Loucy (cell line): ENCODE data around the gene CELSR1.

Experiments
- H2AFZ ChIP-seq: fragments of 200-600 bp; sonication (generic); 2 replicates; pipeline ENCODE4 v1.6.0; 2016; ENCODE audit warnings: antibody characterized with exemption, mild to moderate bottlenecking, low read length, moderate library complexity
- H3F3A ChIP-seq: fragments of 200-600 bp; 2 replicates; pipeline ENCODE4 v1.6.0; 2016; ENCODE audit warnings: antibody characterized with exemption, low read depth, mild to moderate bottlenecking
- H3K27me3 ChIP-seq: fragments of 200-600 bp; sonication (generic); 2 replicates; pipeline ENCODE4 v1.6.1; 2014; ENCODE audit warnings: low read length, mild to moderate bottlenecking; ENCODE audit not compliant: insufficient read depth, poor library complexity, severe bottlenecking
- H3K36me3 ChIP-seq: fragments of 200-600 bp; sonication (generic); 2 replicates; pipeline ENCODE4 v1.6.1; 2016; ENCODE audit warnings: low read length; ENCODE audit not compliant: insufficient read depth
- H3K4me1 ChIP-seq: fragments of 200-600 bp; sonication (generic); 2 replicates; pipeline ENCODE4 v1.5.1; 2014; ENCODE audit warnings: low read length, mild to moderate bottlenecking; ENCODE audit not compliant: insufficient read depth, poor library complexity, severe bottlenecking
- H3K4me2 ChIP-seq: fragments of 200-600 bp; sonication (generic); 2 replicates; pipeline ENCODE4 v1.6.0; 2014; ENCODE audit warnings: antibody characterized with exemption, low read length, low read depth, mild to moderate bottlenecking; ENCODE audit not compliant: poor library complexity, severe bottlenecking
- H3K4me3 ChIP-seq: fragments of 200-600 bp; sonication (generic); 2 replicates; pipeline ENCODE4 v1.5.1; 2014; ENCODE audit warnings: low read length, mild to moderate bottlenecking, mixed read lengths; ENCODE audit not compliant: poor library complexity, severe bottlenecking
- H3K79me2 ChIP-seq: fragments of 200-600 bp; sonication (generic); 2 replicates; pipeline ENCODE4 v1.6.1; 2014; ENCODE audit warnings: low read length; ENCODE audit not compliant: insufficient read depth
- H3K9ac ChIP-seq: fragments of 200-600 bp; sonication (generic); 2 replicates; pipeline ENCODE4 v1.6.0; 2014; ENCODE audit warnings: mild to moderate bottlenecking, low read depth, low read length, moderate library complexity; ENCODE audit not compliant: poor library complexity, severe bottlenecking
- H3K9me2 ChIP-seq: fragments of 200-600 bp; sonication (generic); replicated peaks from 2 replicates; pipeline ENCODE4 v1.6.1; 2016; ENCODE audit warnings: low read depth, low read length, mixed read lengths
- H3K9me3 ChIP-seq: fragments of 200-600 bp; sonication (generic); 2 replicates; pipeline ENCODE4 v1.6.1; 2014; ENCODE audit warnings: mild to moderate bottlenecking, antibody characterized with exemption, low read length, low read depth; ENCODE audit not compliant: insufficient read depth
- H4K20me1 ChIP-seq: fragments of 200-600 bp; sonication (generic); 2 replicates; pipeline ENCODE4 v1.6.0; 2014; ENCODE audit warnings: antibody characterized with exemption, low read length, mild to moderate bottlenecking; ENCODE audit not compliant: insufficient read depth, poor library complexity, severe bottlenecking
- CTCF ChIP-seq: fragments of 200-600 bp; sonication (generic); conservative IDR thresholded peaks from 2 replicates; pipeline ENCODE4 v1.5.1; 2014; ENCODE audit warnings: mild to moderate bottlenecking, antibody characterized with exemption, low read length
- EZH2phosphoT487 ChIP-seq: fragments of 200-600 bp; IDR thresholded peaks from 2 replicates; pipeline ENCODE4 v1.6.1; 2018; ENCODE audit warnings: antibody characterized with exemption, mild to moderate bottlenecking, moderate library complexity, borderline replicate concordance

CELSR1 gene

GRCh38 chr22:46373921-46374662 lies 163.3 kb downstream of the CELSR1 start:
- no peak overlapping the region; the same call in 1 of the 2 replicates for H2AFZ ChIP-seq
- H3K9me2 ChIP-seq, result no peaks in the 10 kb centered on the region
- no peaks in the 10 kb centered on the region for H3K79me2 ChIP-seq
- no peaks in the 10 kb centered on the region for H3F3A ChIP-seq
- H3K9me3 ChIP-seq, result peaks cover 2% of the 10 kb centered on the region; the same call in 1 of the 2 replicates
- H3K4me3 ChIP-seq, result peak overlapping the region; percentile 62
- no peaks in the 10 kb centered on the region for H3K27me3 ChIP-seq
- H3K9ac ChIP-seq, result peak overlapping the region; percentile 1
- H4K20me1 ChIP-seq, result no peaks in the 10 kb centered on the region
- peak overlapping the region; percentile 66 for H3K4me2 ChIP-seq
- no peak for TF ChIP-seq EZH2phosphoT487
- TF ChIP-seq CTCF, result no peak
- peaks cover 13% of the 10 kb centered on the region for H3K4me1 ChIP-seq
- no peaks in the 10 kb centered on the region for H3K36me3 ChIP-seq

- no peak overlapping the region for H3K4me3 ChIP-seq
- no peaks in the 10 kb centered on the region for H3K9me2 ChIP-seq
- H3K4me2 ChIP-seq, result no peak overlapping the region
- no peaks in the 10 kb centered on the region for H3K36me3 ChIP-seq
- H3F3A ChIP-seq, result no peaks in the 10 kb centered on the region
- H3K9me3 ChIP-seq, result peaks cover 2% of the 10 kb centered on the region; the same call in 1 of the 2 replicates
- H3K79me2 ChIP-seq, result no peaks in the 10 kb centered on the region
- H3K4me1 ChIP-seq, result peaks cover 13% of the 10 kb centered on the region
- no peak overlapping the region for H2AFZ ChIP-seq
- H3K9ac ChIP-seq, result no peak overlapping the region
- no peaks in the 10 kb centered on the region for H3K27me3 ChIP-seq
- TF ChIP-seq CTCF, result no peak
- no peak for TF ChIP-seq EZH2phosphoT487
- H4K20me1 ChIP-seq, result no peaks in the 10 kb centered on the region
These were observed 164.3 kb downstream of the CELSR1 start for GRCh38 chr22:46373159-46373558.

GRCh38 chr22:46372686-46373085 lies 164.7 kb downstream of the CELSR1 start:
- TF ChIP-seq EZH2phosphoT487 (no peak), CTCF (no peak)
- no peak overlapping the region for H2AFZ ChIP-seq
- H3K4me1 ChIP-seq, result peaks cover 13% of the 10 kb centered on the region
- H3F3A ChIP-seq, result no peaks in the 10 kb centered on the region
- H3K9me2 ChIP-seq, result no peaks in the 10 kb centered on the region
- no peak overlapping the region for H3K4me2 ChIP-seq
- no peaks in the 10 kb centered on the region for H3K36me3 ChIP-seq
- no peaks in the 10 kb centered on the region for H3K27me3 ChIP-seq
- H3K9ac ChIP-seq, result no peak overlapping the region
- H3K9me3 ChIP-seq, result peaks cover 2% of the 10 kb centered on the region; the same call in 1 of the 2 replicates
- no peak overlapping the region for H3K4me3 ChIP-seq
- no peaks in the 10 kb centered on the region for H3K79me2 ChIP-seq
- H4K20me1 ChIP-seq, result no peaks in the 10 kb centered on the region
